Psoas muscle (tissue), 8 donors: Measurements from ENCODE around the gene CHCHD5. TPM values are rescaled to one million over a fixed set of nuclear protein-coding genes. Genes with fewer than 3 reads are reported as not detected.

Experiments used
- ATAC-seq, 4 donors: fragments of 200-7000 bp; cut with Tn5 transposase; one replicate each; pipeline ENCODE4 v1.9.1; 2020; ENCODE audit warnings: moderate library complexity in 3 of 4, mild to moderate bottlenecking in 2 of 4
- DNase-seq, 2 donors: peaks; one replicate each; pipeline ENCODE4 v3.0.0-alpha.2; 2020
- H3K27ac ChIP-seq: fragments of 200-600 bp; one replicate; pipeline ENCODE4 v1.8.0; 2022
- H3K27me3 ChIP-seq, 3 donors: fragments of 200-600 bp in 1 of 3; one replicate each; pipeline versions ENCODE4 v1.6.1 to v1.8.0; 2013 to 2022; ENCODE audit warnings: low read length in 2 of 3, mild to moderate bottlenecking in 2 of 3, moderate library complexity in 1 of 3; ENCODE audit not compliant: insufficient read depth in 3 of 3
- H3K36me3 ChIP-seq, 2 donors: fragments of 200-600 bp in 1 of 2; one replicate each; pipeline versions ENCODE4 v1.6.1 to v1.8.0; 2013 to 2022; ENCODE audit warnings: low read depth in 1 of 2, mild to moderate bottlenecking in 1 of 2, moderate library complexity in 1 of 2; ENCODE audit not compliant: insufficient read depth in 1 of 2
- H3K4me1 ChIP-seq: fragments of 200-600 bp; one replicate; pipeline ENCODE4 v1.8.0; 2022
- H3K4me3 ChIP-seq: fragments of 200-600 bp; one replicate; pipeline ENCODE4 v1.8.0; 2022; ENCODE audit warnings: mild to moderate bottlenecking
- H3K9me3 ChIP-seq: fragments of 200-600 bp; one replicate; pipeline ENCODE4 v1.8.0; 2022
- CTCF ChIP-seq: fragments of 200-600 bp; IDR thresholded peaks from one replicate; pipeline ENCODE4 v1.8.0; 2022; ENCODE audit warnings: antibody characterized with exemption
- WGBS, 3 donors: extraction: QIAGEN DNeasy Blood & Tissue Kit; methylation state at CpG; one replicate each; pipeline versions ENCODE4 v1.1.6 to v1.1.7; 2013; 5-methylcytosine and 5-hydroxymethylcytosine counted together
- intact Hi-C, 2 donors: fragments of 100-400 bp; cut with DNase I; formaldehyde crosslinking; loops; one replicate each; pipeline versions ENCODE4 v1.11.0 to v1.14.2; 2022
- polyA plus RNA-seq, 3 donors: library from polyadenylated mRNA; stranded (reverse); fragments of 200-250 nt; gene quantifications; one replicate each; pipeline ENCODE4 v1.2.3, GENCODE V29; 2013
- total RNA-seq, 4 donors: library from RNA; stranded (reverse); fragmentation: NEBNext Ultra II Directional in 2 of 4; extraction: Animal tissue kit (Norgen Biotek cat#: 25700) in 2 of 4; gene quantifications; one replicate each; pipeline versions ENCODE4 v1.2.1 to v1.2.4, GENCODE V29; 2021 to 2023
- donor health status: healthy with polysubstance abuse.
- donor health status: DM: no; HTN: no; CAD: no; lungs with moderate emphysema.
- donor health status: Bipolar disorder and iron deficiency.
- donor health status: healthy.
- donor health status: DM: yes; HTN: yes; CAD: no.
- donor health status: DM: no; HTN: no; CAD: no.
- donor health status: DM: no; HTN: no; CAD: no.
- donor health status: DM: yes; HTN: yes; CAD: no.

The CHCHD5 gene
- total and polyA plus RNA-seq, 7 donors, result 28.3 to 47.8 (median 31.0) TPM

GRCh38 chr2:112591413-112591812 lies 7.0 kb downstream of the CHCHD5 start:
- no peak for ATAC-seq
- H3K27ac ChIP-seq, result no peak overlapping the region
- H3K4me3 ChIP-seq, result no peak overlapping the region
- H3K27me3 ChIP-seq, result no peaks in the 10 kb centered on the region
- no peaks in the 10 kb centered on the region for H3K9me3 ChIP-seq
- peaks cover 2 to 40% of the 10 kb centered on the region in 2 donors for H3K36me3 ChIP-seq
- intact Hi-C loops, result no loop called here
- no peak for TF ChIP-seq CTCF
- WGBS, 3 donors, result 90 to 96% (median 91%) methylated on average over 5 of the region's 5 CpGs
- DNase-seq, result no peak
- H3K4me1 ChIP-seq, result peaks cover 5% of the 10 kb centered on the region

- WGBS, 3 donors, result 84 to 89% (median 89%) methylated on average over 4 of the region's 4 CpGs
- DNase-seq, result no peak
- no peaks in the 10 kb centered on the region for H3K9me3 ChIP-seq
- no peaks in the 10 kb centered on the region for H3K4me1 ChIP-seq
- intact Hi-C loops, result no loop called here
- H3K27me3 ChIP-seq, result no peaks in the 10 kb centered on the region
- no peak for TF ChIP-seq CTCF
- H3K27ac ChIP-seq, result no peak overlapping the region
- no peak overlapping the region for H3K4me3 ChIP-seq
- ATAC-seq, result no peak
- H3K36me3 ChIP-seq, result peaks cover 0 to 29% of the 10 kb centered on the region in 2 donors
These were observed 9.3 kb downstream of the CHCHD5 start for GRCh38 chr2:112593736-112594135.

- Histone ChIP-seq H3K36me3 (peaks cover 0 to 27% of the 10 kb centered on the region in 2 donors), H3K4me1 (peaks cover 7% of the 10 kb centered on the region), H3K27ac (no peak overlapping the region), H3K27me3 (no peaks in the 10 kb centered on the region), H3K9me3 (no peaks in the 10 kb centered on the region), H3K4me3 (no peak overlapping the region)
- DNase-seq (no peak), ATAC-seq (no peak)
- intact Hi-C loops, result no loop called here
- no peak for TF ChIP-seq CTCF
- WGBS, 3 donors, result 90 to 97% (median 97%) methylated on average over 10 of the region's 10 CpGs
These were observed 13.3 kb downstream of the CHCHD5 start for GRCh38 chr2:112597537-112598322.

- intact Hi-C loops, result loop anchor here (1.0 to 10.0 kb wide), 5 partner anchors 47 to 354 kb away; partner anchors contain the start of gene SLC20A1 (in 1 of the 2)
- no peak for TF ChIP-seq CTCF
- ATAC-seq, result no peak
- peaks cover 7% of the 10 kb centered on the region for H3K4me1 ChIP-seq
- no peaks in the 10 kb centered on the region for H3K27me3 ChIP-seq
- H3K27ac ChIP-seq, result no peak overlapping the region
- H3K4me3 ChIP-seq, result no peak overlapping the region
- WGBS, 3 donors, result 73 to 84% (median 78%) methylated on average over 3 of the region's 3 CpGs
- no peaks in the 10 kb centered on the region for H3K9me3 ChIP-seq
- H3K36me3 ChIP-seq, result no peaks in the 10 kb centered on the region
- DNase-seq, result no peak
These were observed 16.2 kb downstream of the CHCHD5 start for GRCh38 chr2:112600634-112601033.
